Subcutaneous adipose tissue (tissue), 4 donors: Measurements from ENCODE around the gene CCL11. TPM values are rescaled to one million over a fixed set of nuclear protein-coding genes. Genes with fewer than 3 reads are reported as not detected.

Experiments
- CTCF ChIP-seq: fragments of 450-650 bp; IDR thresholded peaks from one replicate; pipeline ENCODE4 v1.5.1; 2016; ENCODE audit warnings: low read depth, mild to moderate bottlenecking, control low read depth, antibody characterized with exemption, moderate library complexity
- total RNA-seq, 4 donors: library from RNA; depleted of rRNA; stranded (reverse); fragments of >200 nt; gene quantifications; one replicate each; pipeline ENCODE4 v1.1.0, GENCODE V29; 2016

CCL11 gene
- total RNA-seq, 4 donors from 2014 or later: not detected

GRCh38 chr17:34275881-34276280 is 9.7 kb upstream of the CCL11 start:
- no peak for TF ChIP-seq CTCF

- TF ChIP-seq CTCF: no peak
Observed at GRCh38 chr17:34276826-34277225, 8.7 kb upstream of the CCL11 start.

GRCh38 chr17:34283571-34283970 is 2.0 kb upstream of the CCL11 start:
- TF ChIP-seq CTCF: no peak

GRCh38 chr17:34287875-34288274 is 2.3 kb downstream of the CCL11 start:
- no peak for TF ChIP-seq CTCF

GRCh38 chr17:34290586-34290985 is 5.0 kb downstream of the CCL11 start:
- no peak for TF ChIP-seq CTCF

GRCh38 chr17:34291721-34292348 is 6.3 kb downstream of the CCL11 start:
- TF ChIP-seq CTCF: no peak

- no peak for TF ChIP-seq CTCF
Observed at GRCh38 chr17:34299027-34299426, 13.5 kb downstream of the CCL11 start.
